HAP-1 (cell line): ENCODE data around the gene PAQR9.

Experiments used
- DNase-seq, 2 experiments: peaks; one replicate each; pipeline ENCODE4 v3.0.0-alpha.2; 2016 to 2020; ENCODE audit warnings: low spot score in 2 of 2
- H3K27me3 ChIP-seq: fragments of 250-450 bp; sonication (Bioruptor Pico); 2 replicates; pipeline ENCODE4 v1.5.1; 2020; ENCODE audit warnings: low read depth, mild to moderate bottlenecking, moderate library complexity
- H3K36me3 ChIP-seq: fragments of 250-450 bp; sonication (Bioruptor Pico); replicated peaks from 2 replicates; pipeline ENCODE4 v1.5.1; 2020; ENCODE audit warnings: mild to moderate bottlenecking
- H3K4me1 ChIP-seq: fragments of 250-450 bp; sonication (Bioruptor Pico); 2 replicates; pipeline ENCODE4 v1.5.1; 2020; ENCODE audit warnings: mild to moderate bottlenecking
- H3K4me3 ChIP-seq: fragments of 250-450 bp; sonication (Bioruptor Pico); 2 replicates; pipeline ENCODE4 v1.5.1; 2020; ENCODE audit warnings: mild to moderate bottlenecking, moderate library complexity
- H3K9me3 ChIP-seq: fragments of 250-450 bp; sonication (Bioruptor Pico); 2 replicates; pipeline ENCODE4 v1.5.1; 2020; ENCODE audit warnings: mild to moderate bottlenecking, moderate library complexity
- in situ Hi-C: fragments of 300-500 bp; cut with MboI; formaldehyde crosslinking; loops from 3 replicates; pipeline ENCODE4 v1.14.3; 2020; ENCODE audit warnings: low sequenced_read_pairs, inconsistent platforms, mixed read lengths

Gene PAQR9

GRCh38 chr3:142953443-142953842 lies 10.0 kb downstream of the PAQR9 start:
- Histone ChIP-seq H3K9me3 (no peaks in the 10 kb centered on the region), H3K36me3 (no peaks in the 10 kb centered on the region), H3K4me1 (no peaks in the 10 kb centered on the region), H3K4me3 (no peak overlapping the region), H3K27me3 (peaks cover 5% of the 10 kb centered on the region; the same call in 1 of the 2 replicates)
- no peak for DNase-seq
- in situ Hi-C loops, result no loop called here

GRCh38 chr3:142952272-142953193 lies 10.9 kb downstream of the PAQR9 start:
- Histone ChIP-seq H3K27me3 (peaks cover 5% of the 10 kb centered on the region; the same call in 1 of the 2 replicates), H3K36me3 (no peaks in the 10 kb centered on the region), H3K4me3 (no peak overlapping the region), H3K9me3 (no peaks in the 10 kb centered on the region), H3K4me1 (no peaks in the 10 kb centered on the region)
- DNase-seq, result no peak
- in situ Hi-C loops, result no loop called here

GRCh38 chr3:142951794-142952193 lies 11.7 kb downstream of the PAQR9 start:
- no peaks in the 10 kb centered on the region for H3K4me1 ChIP-seq
- no peaks in the 10 kb centered on the region for H3K36me3 ChIP-seq
- H3K9me3 ChIP-seq, result no peaks in the 10 kb centered on the region
- H3K4me3 ChIP-seq, result no peak overlapping the region
- H3K27me3 ChIP-seq, result peaks cover 5% of the 10 kb centered on the region; the same call in 1 of the 2 replicates
- no peak for DNase-seq
- in situ Hi-C loops, result no loop called here

- no peak for DNase-seq
- Histone ChIP-seq H3K4me3 (no peak overlapping the region), H3K4me1 (no peaks in the 10 kb centered on the region), H3K36me3 (no peaks in the 10 kb centered on the region), H3K27me3 (peaks cover 5% of the 10 kb centered on the region; the same call in 1 of the 2 replicates), H3K9me3 (no peaks in the 10 kb centered on the region)
- in situ Hi-C loops, result no loop called here
Observed at GRCh38 chr3:142950972-142951371, 12.5 kb downstream of the PAQR9 start.

GRCh38 chr3:142947799-142948575 lies 15.5 kb downstream of the PAQR9 start:
- DNase-seq, result no peak
- in situ Hi-C loops, result no loop called here
- Histone ChIP-seq H3K36me3 (no peaks in the 10 kb centered on the region), H3K27me3 (0 out of 2 replicates have a peak, but pooled peaks cover 5% of the 10 kb centered on the region), H3K4me3 (no peak overlapping the region), H3K9me3 (no peaks in the 10 kb centered on the region), H3K4me1 (no peaks in the 10 kb centered on the region)

GRCh38 chr3:142947352-142947751 lies 16.1 kb downstream of the PAQR9 start:
- in situ Hi-C loops, result no loop called here
- Histone ChIP-seq H3K27me3 (0 out of 2 replicates have a peak, but pooled peaks cover 5% of the 10 kb centered on the region), H3K36me3 (no peaks in the 10 kb centered on the region), H3K9me3 (no peaks in the 10 kb centered on the region), H3K4me1 (no peaks in the 10 kb centered on the region), H3K4me3 (no peak overlapping the region)
- DNase-seq, result no peak

GRCh38 chr3:142946861-142947260 lies 16.6 kb downstream of the PAQR9 start:
- Histone ChIP-seq H3K9me3 (no peaks in the 10 kb centered on the region), H3K4me1 (no peaks in the 10 kb centered on the region), H3K4me3 (no peak overlapping the region), H3K27me3 (0 out of 2 replicates have a peak, but pooled peaks cover 5% of the 10 kb centered on the region), H3K36me3 (no peaks in the 10 kb centered on the region)
- no peak for DNase-seq
- in situ Hi-C loops, result no loop called here

- no peaks in the 10 kb centered on the region for H3K9me3 ChIP-seq
- no peak for DNase-seq
- peaks cover 8% of the 10 kb centered on the region for H3K4me1 ChIP-seq
- 0 out of 2 replicates have a peak, but pooled peaks cover 5% of the 10 kb centered on the region for H3K27me3 ChIP-seq
- in situ Hi-C loops, result no loop called here
- H3K36me3 ChIP-seq, result no peaks in the 10 kb centered on the region
- no peak overlapping the region for H3K4me3 ChIP-seq
Observed at GRCh38 chr3:142945023-142945422, 18.5 kb downstream of the PAQR9 start.

- Histone ChIP-seq H3K4me1 (peaks cover 9% of the 10 kb centered on the region), H3K9me3 (no peaks in the 10 kb centered on the region), H3K27me3 (no peaks in the 10 kb centered on the region), H3K4me3 (no peak overlapping the region), H3K36me3 (no peaks in the 10 kb centered on the region)
- DNase-seq, result no peak
- in situ Hi-C loops, result no loop called here
Observed at GRCh38 chr3:142944342-142944741, 19.1 kb downstream of the PAQR9 start.

- H3K9me3 ChIP-seq, result no peaks in the 10 kb centered on the region
- peaks cover 9% of the 10 kb centered on the region for H3K4me1 ChIP-seq
- H3K4me3 ChIP-seq, result no peak overlapping the region
- no peak for DNase-seq
- in situ Hi-C loops, result no loop called here
- H3K36me3 ChIP-seq, result no peaks in the 10 kb centered on the region
- H3K27me3 ChIP-seq, result no peaks in the 10 kb centered on the region
Observed at GRCh38 chr3:142943870-142944269, 19.6 kb downstream of the PAQR9 start.

- no peaks in the 10 kb centered on the region for H3K36me3 ChIP-seq
- H3K4me1 ChIP-seq, result peaks cover 9% of the 10 kb centered on the region
- no peaks in the 10 kb centered on the region for H3K27me3 ChIP-seq
- no peak for DNase-seq
- no peak overlapping the region for H3K4me3 ChIP-seq
- in situ Hi-C loops, result no loop called here
- H3K9me3 ChIP-seq, result no peaks in the 10 kb centered on the region
Observed at GRCh38 chr3:142943349-142943748, 20.1 kb downstream of the PAQR9 start.

GRCh38 chr3:142941373-142942123 lies 21.9 kb downstream of the PAQR9 start:
- in situ Hi-C loops, result no loop called here
- Histone ChIP-seq H3K4me3 (no peak overlapping the region), H3K27me3 (no peaks in the 10 kb centered on the region), H3K9me3 (no peaks in the 10 kb centered on the region), H3K4me1 (peaks cover 9% of the 10 kb centered on the region), H3K36me3 (no peaks in the 10 kb centered on the region)
- DNase-seq, result no peak

GRCh38 chr3:142940472-142940871 lies 23.0 kb downstream of the PAQR9 start:
- in situ Hi-C loops, result no loop called here
- no peak for DNase-seq
- Histone ChIP-seq H3K9me3 (no peaks in the 10 kb centered on the region), H3K4me3 (no peak overlapping the region), H3K4me1 (peaks cover 9% of the 10 kb centered on the region), H3K36me3 (no peaks in the 10 kb centered on the region), H3K27me3 (no peaks in the 10 kb centered on the region)
